WTC11 (cell line): ENCODE measurements around the gene B4GALT3. TPM values are rescaled to one million over a fixed set of nuclear protein-coding genes. Genes with fewer than 3 reads are reported as not detected.

Experiments used
- ATAC-seq: fragments of 200-7000 bp; cut with Tn5 transposase; 2 replicates; pipeline ENCODE4 v1.10.0; 2021; ENCODE audit warnings: mild to moderate bottlenecking, moderate library complexity
- CTCF ChIA-PET: fragments of 300-600 bp; sonication (Branson Sonifier 250); formaldehyde crosslinking; loops from one replicate; lab custom pipeline; 2021; ENCODE audit warnings: antibody characterized with exemption; lab: Charles Lee
- POLR2A ChIA-PET: fragments of 350-600 bp; sonication (Branson Sonifier 250); formaldehyde crosslinking; loops from one replicate; lab custom pipeline; 2021; ENCODE audit warnings: antibody characterized with exemption; lab: Charles Lee
- DNase-seq: peaks from one replicate; pipeline ENCODE4 v3.0.0; 2021; ENCODE audit warnings: low spot score
- H3K27ac Mint-ChIP-seq: 2 replicates; pipeline ENCODE4 v1.8.0; 2021; ENCODE audit warnings: mixed read lengths
- H3K27me3 Mint-ChIP-seq: 2 replicates; pipeline ENCODE4 v1.8.0; 2021; ENCODE audit warnings: low read depth, mild to moderate bottlenecking, moderate library complexity, mixed read lengths
- H3K36me3 Mint-ChIP-seq: 2 replicates; pipeline ENCODE4 v1.8.0; 2021; ENCODE audit warnings: mixed read lengths
- H3K4me1 Mint-ChIP-seq: 2 replicates; pipeline ENCODE4 v1.8.0; 2022; ENCODE audit warnings: mixed read lengths
- H3K4me3 Mint-ChIP-seq: 2 replicates; pipeline ENCODE4 v1.8.0; 2021; ENCODE audit warnings: mild to moderate bottlenecking, moderate library complexity, mixed read lengths
- H3K9me3 Mint-ChIP-seq: 2 replicates; pipeline ENCODE4 v1.8.0; 2021; ENCODE audit warnings: mixed read lengths
- ARID4B ChIP-seq: sonication (generic); formaldehyde crosslinking; IDR thresholded peaks from 2 replicates; pipeline ENCODE4 v1.8.0; 2023; ENCODE audit warnings: missing genetic modification reagents, mild to moderate bottlenecking, borderline replicate concordance
- ATF2 ChIP-seq: sonication (generic); formaldehyde crosslinking; IDR thresholded peaks from 2 replicates; pipeline ENCODE4 v1.8.1; 2022; ENCODE audit warnings: low read depth, missing genetic modification reagents, borderline replicate concordance
- CREM ChIP-seq: sonication (generic); formaldehyde crosslinking; IDR thresholded peaks from 2 replicates; pipeline ENCODE4 v1.8.1; 2022; ENCODE audit warnings: mild to moderate bottlenecking, missing genetic modification reagents, moderate library complexity
- E2F1 ChIP-seq: sonication (generic); formaldehyde crosslinking; IDR thresholded peaks from 2 replicates; pipeline ENCODE4 v1.8.0; 2022; ENCODE audit warnings: mild to moderate bottlenecking, missing genetic modification reagents
- ELF4 ChIP-seq: sonication (generic); formaldehyde crosslinking; IDR thresholded peaks from 2 replicates; pipeline ENCODE4 v1.8.1; 2022; ENCODE audit warnings: low read depth, mild to moderate bottlenecking, moderate library complexity, missing genetic modification reagents
- ESRRA ChIP-seq: sonication (generic); formaldehyde crosslinking; IDR thresholded peaks from 2 replicates; pipeline ENCODE4 v1.8.1; 2022; ENCODE audit warnings: mild to moderate bottlenecking, missing genetic modification reagents, borderline replicate concordance
- FOXK1 ChIP-seq: sonication (generic); formaldehyde crosslinking; IDR thresholded peaks from 2 replicates; pipeline ENCODE4 v1.8.0; 2022; ENCODE audit warnings: mild to moderate bottlenecking, moderate library complexity, missing genetic modification reagents
- GABPB1 ChIP-seq: sonication (generic); formaldehyde crosslinking; IDR thresholded peaks from 2 replicates; pipeline ENCODE4 v1.8.1; 2023; ENCODE audit warnings: mild to moderate bottlenecking, missing genetic modification reagents
- IRF2 ChIP-seq: sonication (generic); formaldehyde crosslinking; IDR thresholded peaks from 2 replicates; pipeline ENCODE4 v1.8.0; 2022; ENCODE audit warnings: low read depth, missing genetic modification reagents, borderline replicate concordance
- KAT7 ChIP-seq: sonication (generic); formaldehyde crosslinking; IDR thresholded peaks from 2 replicates; pipeline ENCODE4 v1.8.1; 2023; ENCODE audit warnings: missing genetic modification reagents, mild to moderate bottlenecking, borderline replicate concordance
- MYBL2 ChIP-seq: sonication (generic); formaldehyde crosslinking; IDR thresholded peaks from 2 replicates; pipeline ENCODE4 v1.8.1; 2023; ENCODE audit warnings: mild to moderate bottlenecking, moderate library complexity, missing genetic modification reagents
- NR2C2 ChIP-seq: sonication (generic); formaldehyde crosslinking; IDR thresholded peaks from 2 replicates; pipeline ENCODE4 v1.8.0; 2022; ENCODE audit warnings: mild to moderate bottlenecking, missing genetic modification reagents
- PREB ChIP-seq: sonication (generic); formaldehyde crosslinking; IDR thresholded peaks from 2 replicates; pipeline ENCODE4 v1.8.1; 2022; ENCODE audit warnings: mild to moderate bottlenecking, missing genetic modification reagents, moderate library complexity, borderline replicate concordance
- PRRX2 ChIP-seq: fragments of 250-450 bp; sonication (Bioruptor Pico); IDR thresholded peaks from 2 replicates; pipeline ENCODE4 v1.8.0; 2021; ENCODE audit warnings: mild to moderate bottlenecking
- TEAD1 ChIP-seq: sonication (generic); formaldehyde crosslinking; IDR thresholded peaks from 2 replicates; pipeline ENCODE4 v1.8.0; 2022; ENCODE audit warnings: mild to moderate bottlenecking, missing genetic modification reagents
- ZBTB43 ChIP-seq: sonication (generic); formaldehyde crosslinking; IDR thresholded peaks from 2 replicates; pipeline ENCODE4 v1.8.1; 2023; ENCODE audit warnings: mild to moderate bottlenecking, missing genetic modification reagents
- ZNF396 ChIP-seq: fragments of 250-450 bp; sonication (Bioruptor Pico); IDR thresholded peaks from 2 replicates; pipeline ENCODE4 v1.8.0; 2021; ENCODE audit warnings: mild to moderate bottlenecking, moderate library complexity, borderline replicate concordance
- ZNF532 ChIP-seq: fragments of 250-450 bp; sonication (Bioruptor Pico); IDR thresholded peaks from 2 replicates; pipeline ENCODE4 v1.9.0; 2021; ENCODE audit warnings: mild to moderate bottlenecking, borderline replicate concordance
- ZNF671 ChIP-seq: fragments of 250-450 bp; sonication (Bioruptor Pico); IDR thresholded peaks from 2 replicates; pipeline ENCODE4 v1.8.0; 2021; ENCODE audit warnings: mild to moderate bottlenecking
- total RNA-seq: library from RNA; stranded (reverse); gene quantifications from 3 replicates; pipeline ENCODE4 v1.2.3, GENCODE V29; 2021

Gene B4GALT3
- total RNA-seq, 1 experiment from 2014 or later: 40.1 TPM

GRCh38 chr1:161218301-161219077 is 41.2 kb upstream of the B4GALT3 start:
- H3K4me1 Mint-ChIP-seq: peaks cover 33% of the 10 kb centered on the region
- H3K36me3 Mint-ChIP-seq: peaks cover 15% of the 10 kb centered on the region
- H3K27me3 Mint-ChIP-seq: no peaks in the 10 kb centered on the region
- DNase-seq (no peak), ATAC-seq (peak; percentile 23; the same call in 1 of the 2 replicates)
- POLR2A ChIA-PET: no interaction called here
- H3K9me3 Mint-ChIP-seq: no peaks in the 10 kb centered on the region
- CTCF ChIA-PET: interaction anchor here (1.0 to 1.9 kb wide), 4 partner anchors 8 to 164 kb away, joined by 3 to 7 read pairs (median 4); no protein-coding TSS in a partner anchor
- no peak overlapping the region for H3K4me3 Mint-ChIP-seq
- no peak overlapping the region; the same call in 1 of the 2 replicates for H3K27ac Mint-ChIP-seq
- TF ChIP-seq TEAD1 (CRISPR knock-in tag): no peak
- no peak for TF ChIP-seq E2F1 (CRISPR knock-in tag)
- no peak for TF ChIP-seq PREB
- TF ChIP-seq GABPB1 (CRISPR knock-in tag): peak; percentile 22; the same call in 1 of the 2 replicates

- ChIA-PET CTCF (interaction anchor here (1.3 to 3.5 kb wide), 4 partner anchors 8 to 88 kb away, joined by 3 to 29 read pairs (median 6); partner anchors contain the start of gene TOMM40L), POLR2A (interaction anchor here (1.4 kb wide), 1 partner anchor 8 kb away, joined by 5 read pairs; the partner anchor contains the start of gene TOMM40L)
- no peak for DNase-seq
- no peak overlapping the region for H3K4me3 Mint-ChIP-seq
- no peaks in the 10 kb centered on the region for H3K9me3 Mint-ChIP-seq
- peaks cover 22% of the 10 kb centered on the region for H3K36me3 Mint-ChIP-seq
- H3K27me3 Mint-ChIP-seq: no peaks in the 10 kb centered on the region
- peaks cover 33% of the 10 kb centered on the region for H3K4me1 Mint-ChIP-seq
- 0 out of 2 replicates have a peak, but pooled peaks have one; percentile 8 for ATAC-seq
- no peak overlapping the region for H3K27ac Mint-ChIP-seq
- no peak for TF ChIP-seq ZNF396 (CRISPR knock-in tag)
- TF ChIP-seq KAT7 (CRISPR knock-in tag): no peak
- TF ChIP-seq MYBL2 (CRISPR knock-in tag): no peak
- TF ChIP-seq ZBTB43 (CRISPR knock-in tag): no peak
- TF ChIP-seq ZNF532 (CRISPR knock-in tag): no peak
- TF ChIP-seq ZNF671: no peak
- TF ChIP-seq CREM (CRISPR knock-in tag): no peak
- no peak for TF ChIP-seq IRF2 (CRISPR knock-in tag)
- no peak for TF ChIP-seq NR2C2
- TF ChIP-seq ELF4 (CRISPR knock-in tag): no peak
- TF ChIP-seq ATF2: no peak
- TF ChIP-seq ESRRA: no peak
- no peak for TF ChIP-seq ARID4B
- no peak for TF ChIP-seq PRRX2 (CRISPR knock-in tag)
- TF ChIP-seq FOXK1 (CRISPR knock-in tag): no peak
Measured at GRCh38 chr1:161217831-161218230, 40.5 kb upstream of the B4GALT3 start.
